ENCODE measurements around the gene SGSM2.

Gene SGSM2

GRCh38 chr17:2399572-2400473 is 62.5 kb downstream of the SGSM2 start:
- DNase-seq = peak; percentile 83

- DNase-seq = peak; percentile 15
Measured at GRCh38 chr17:2400474-2400866, 63.2 kb downstream of the SGSM2 start.

GRCh38 chr17:2400877-2401425 is 63.6 kb downstream of the SGSM2 start, which contains the start of gene MNT:
TSS of gene MNT (minus strand) at chr17:2401060. CDS start at chr17:2400712, 348 bp downstream.
- DNase-seq = peak; percentile 90

DNA sequence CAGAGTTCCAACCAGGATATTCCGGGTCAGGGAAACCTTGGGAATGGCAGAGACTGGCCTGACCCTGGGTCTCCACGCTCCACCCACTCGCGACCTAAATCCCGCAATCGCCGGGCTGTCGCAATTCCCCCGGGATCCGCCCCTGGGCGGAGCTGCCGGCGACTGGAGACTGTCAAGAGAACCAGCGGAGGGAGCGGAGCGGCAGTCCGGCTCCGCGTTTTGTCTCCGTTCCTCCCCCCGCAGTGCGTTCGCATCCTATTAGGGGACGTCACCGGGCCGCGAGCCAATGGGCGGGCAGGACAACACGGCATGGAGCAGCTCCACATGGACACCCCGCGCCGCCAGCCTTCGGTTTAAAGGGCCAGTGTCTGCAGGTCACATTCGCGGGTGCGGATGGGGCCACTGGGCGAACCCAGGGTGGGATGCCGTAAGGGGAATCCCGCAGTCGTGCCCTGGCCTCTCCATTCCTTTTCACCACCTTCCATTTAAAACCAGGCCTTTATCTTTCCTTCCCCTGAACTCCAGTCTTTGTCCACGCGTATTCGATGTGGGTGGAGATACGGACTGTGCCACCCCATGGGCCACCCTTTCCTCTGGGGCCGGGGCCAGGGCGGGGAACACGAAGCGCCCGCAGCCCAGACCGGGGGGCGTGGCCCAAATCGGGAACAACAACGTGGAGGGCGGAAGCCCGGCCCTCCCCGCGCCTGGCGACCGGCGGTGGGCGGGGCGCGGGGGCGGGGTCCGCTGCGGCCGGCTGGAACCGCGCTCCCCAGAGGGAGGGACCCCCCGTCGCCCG is 64.3 kb downstream of the SGSM2 start:
- DNase-seq = peak; percentile 99

DNA sequence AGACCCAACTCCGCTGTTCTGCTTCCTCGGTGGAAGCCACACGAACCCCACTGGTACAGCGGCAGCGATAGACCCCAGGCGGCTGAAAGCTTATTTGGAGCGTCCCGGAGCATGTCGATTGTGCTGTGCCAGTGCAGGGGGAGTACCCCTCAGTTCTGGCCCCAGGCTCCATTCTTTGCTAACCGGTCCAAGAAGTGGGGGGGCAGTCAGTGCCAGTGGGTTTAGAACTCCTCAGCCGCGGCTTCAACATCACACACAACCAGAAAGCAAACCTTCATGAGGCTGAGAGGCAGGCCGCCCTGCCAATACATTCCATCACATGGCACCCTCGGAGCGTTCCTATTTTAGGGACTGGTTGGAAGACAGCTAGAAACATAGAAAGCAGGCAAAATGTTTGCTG is 65.2 kb downstream of the SGSM2 start:
- DNase-seq = no peak

DNA sequence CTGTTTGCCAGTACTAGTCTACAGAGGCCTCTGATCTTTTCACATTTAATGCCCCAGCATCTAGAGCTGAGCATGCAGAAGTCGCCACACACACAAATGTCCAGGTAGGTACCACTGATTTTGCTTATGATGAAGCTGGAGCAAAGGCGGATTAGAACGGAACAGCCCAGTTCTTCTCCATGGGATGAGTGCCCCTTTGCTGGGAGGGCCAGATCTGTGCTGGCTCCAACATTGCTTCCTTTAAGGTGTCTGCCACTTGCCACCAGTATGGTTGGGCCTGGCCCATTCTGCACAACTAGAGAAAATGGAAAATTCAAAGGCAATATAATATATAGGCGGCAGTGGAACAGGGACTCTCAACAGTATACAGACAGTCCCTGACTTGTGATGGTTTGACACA is 65.7 kb downstream of the SGSM2 start:
- DNase-seq = no peak

- DNase-seq = no peak
Measured at GRCh38 chr17:2405247-2405926, 68.1 kb downstream of the SGSM2 start.

GRCh38 chr17:2406271-2406902 is 69.1 kb downstream of the SGSM2 start:
- DNase-seq = no peak

DNA sequence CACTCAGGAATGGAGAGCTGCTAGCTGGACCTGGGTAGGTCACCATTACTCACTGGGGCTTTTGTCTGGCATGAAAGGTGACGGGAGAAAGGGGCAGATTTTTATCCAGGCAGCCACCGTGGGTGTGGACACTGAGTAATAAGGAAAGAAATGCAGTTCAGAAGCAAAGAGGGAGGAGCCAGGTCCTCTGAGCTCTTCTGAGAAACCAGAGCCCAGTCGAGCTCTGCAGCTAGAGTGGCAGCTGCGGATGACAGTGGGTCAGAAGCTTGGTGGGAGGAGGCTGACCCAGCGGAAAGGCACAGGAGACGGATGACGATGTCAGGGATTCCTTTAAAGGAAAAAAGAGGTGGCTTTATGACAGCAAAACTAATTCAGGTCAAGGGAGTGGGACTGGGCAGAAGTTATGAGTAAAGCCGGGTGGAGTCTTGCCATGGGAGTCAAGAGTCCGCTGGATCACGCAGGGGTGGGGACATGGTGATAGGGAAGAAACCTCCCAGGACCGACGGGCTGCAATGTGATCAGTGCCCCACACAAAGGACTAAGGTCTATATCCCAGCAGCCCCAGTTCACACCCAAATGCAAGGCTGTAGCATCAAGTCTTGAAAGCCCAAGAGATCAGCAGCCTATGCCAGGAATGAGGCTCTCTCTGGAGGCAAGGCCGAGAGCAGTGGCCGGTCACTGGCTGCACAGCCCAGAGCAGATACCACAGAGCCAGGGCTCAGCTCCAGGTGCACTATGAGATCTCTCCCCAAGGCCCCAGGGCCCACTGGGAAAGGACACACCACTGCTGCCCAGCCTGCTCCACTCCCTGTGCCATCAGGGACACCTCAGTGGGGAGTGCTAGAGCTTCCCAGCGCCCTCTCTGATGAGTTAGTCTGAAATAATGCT is 69.8 kb downstream of the SGSM2 start:
- no peak for DNase-seq

GRCh38 chr17:2410951-2411350 is 73.7 kb downstream of the SGSM2 start:
- no peak for DNase-seq

- DNase-seq = peak; percentile 90
Measured at GRCh38 chr17:2412561-2413021, 75.3 kb downstream of the SGSM2 start.

DNA sequence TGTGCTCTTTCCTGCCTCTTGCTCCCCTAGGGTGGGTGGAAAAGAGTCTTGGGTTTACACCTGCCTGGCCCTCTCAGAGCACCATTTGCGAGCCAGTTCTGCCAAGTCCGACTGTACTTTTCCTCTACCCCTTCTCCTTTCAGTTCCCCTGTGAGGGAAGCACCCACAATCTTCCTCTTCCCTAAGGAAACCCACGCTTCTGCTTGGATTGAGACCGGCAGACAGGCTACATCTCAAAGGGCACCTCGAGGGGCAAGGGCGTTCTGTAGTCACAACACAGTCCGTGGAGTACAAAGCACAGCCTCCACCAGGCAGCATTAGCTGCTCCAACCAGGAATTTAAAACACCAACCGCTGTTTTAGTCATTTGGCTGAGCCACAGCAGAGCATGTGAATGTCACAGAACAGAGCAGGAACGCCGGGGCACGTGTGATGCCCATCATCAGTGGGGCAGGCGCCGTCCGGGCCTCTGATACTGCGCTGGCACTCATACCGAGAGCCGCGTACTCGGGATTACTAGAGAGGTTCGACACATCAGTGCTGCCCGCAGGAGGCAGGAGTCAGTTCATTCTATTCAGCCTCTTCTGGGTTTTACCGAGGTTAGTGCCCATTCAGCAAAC is 77.3 kb downstream of the SGSM2 start:
- DNase-seq = no peak

- DNase-seq = no peak
Measured at GRCh38 chr17:2415081-2415480, 77.8 kb downstream of the SGSM2 start.

DNA sequence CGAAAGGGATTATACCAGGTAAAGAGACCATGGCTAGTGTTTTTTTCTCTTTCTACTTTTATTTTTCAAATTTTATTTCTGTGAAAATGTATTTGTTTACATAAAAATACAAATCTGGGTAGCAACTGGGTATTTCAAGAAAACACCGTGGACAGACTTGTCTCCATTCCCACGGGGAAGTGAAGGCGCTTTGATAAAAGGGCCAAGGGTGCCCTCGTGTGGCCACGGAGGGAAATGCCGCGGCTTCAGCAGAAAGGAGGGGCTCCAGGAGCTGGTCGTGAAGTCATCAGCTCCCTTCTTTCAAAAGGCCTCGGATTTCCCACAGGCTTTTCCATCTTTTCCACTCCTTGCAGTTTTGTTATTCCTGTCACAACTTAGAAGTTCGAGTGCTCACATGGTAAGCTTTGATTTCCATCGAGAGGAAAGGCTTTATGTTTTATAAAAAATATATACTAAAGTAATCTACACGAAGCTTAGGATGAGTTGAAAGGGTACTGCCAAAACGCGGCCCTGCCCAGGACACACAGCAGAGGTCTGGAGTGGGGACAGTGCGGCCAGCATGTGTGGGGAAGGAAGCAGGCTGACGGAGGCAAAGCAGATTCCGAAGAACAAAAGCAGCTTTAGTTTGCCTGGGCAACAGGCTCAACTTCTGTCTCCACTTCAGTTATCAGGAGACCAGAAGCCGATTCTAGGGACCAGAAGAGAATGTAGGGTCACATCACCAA is 78.9 kb downstream of the SGSM2 start:
- DNase-seq = peak; percentile 88

DNA sequence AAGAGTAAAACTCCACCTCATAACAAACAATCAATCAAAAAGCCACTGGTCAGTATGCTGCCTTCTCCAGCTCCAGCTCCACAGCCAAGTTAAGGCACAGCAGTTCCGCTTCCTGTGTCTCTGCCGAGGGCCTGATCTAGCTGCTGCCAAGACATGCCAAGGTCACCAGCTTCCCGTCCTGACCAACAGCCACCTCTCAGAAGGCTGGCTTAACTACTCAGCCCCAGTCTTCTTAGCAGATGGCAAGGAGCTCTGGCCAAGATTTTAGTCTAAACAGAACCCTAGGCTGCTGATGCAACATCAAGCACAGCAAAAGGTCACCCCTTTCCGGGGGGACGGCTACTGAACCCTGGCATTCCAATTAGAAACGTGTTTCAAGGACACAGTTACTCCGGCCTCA is 81.3 kb downstream of the SGSM2 start:
- DNase-seq = no peak

DNA sequence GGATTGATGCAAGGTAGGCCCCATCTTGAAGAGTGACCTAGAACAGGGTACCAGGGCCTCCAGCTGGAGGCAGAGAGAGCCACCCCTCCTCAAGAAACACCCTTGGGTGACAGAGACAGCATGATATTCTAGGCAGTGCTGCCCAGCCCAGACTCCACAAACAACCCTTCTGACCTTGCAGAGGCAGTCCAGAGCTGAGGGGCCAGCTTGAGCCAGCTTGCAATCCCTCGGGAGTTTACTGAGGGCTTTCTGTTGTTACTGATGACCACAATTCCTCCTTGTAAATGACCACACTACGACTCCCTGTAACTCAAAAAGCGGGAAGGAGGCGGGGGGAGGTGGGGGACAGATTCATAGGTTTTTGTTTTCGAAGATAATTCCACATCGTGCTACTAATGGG is 82.2 kb downstream of the SGSM2 start:
- DNase-seq = no peak

DNA sequence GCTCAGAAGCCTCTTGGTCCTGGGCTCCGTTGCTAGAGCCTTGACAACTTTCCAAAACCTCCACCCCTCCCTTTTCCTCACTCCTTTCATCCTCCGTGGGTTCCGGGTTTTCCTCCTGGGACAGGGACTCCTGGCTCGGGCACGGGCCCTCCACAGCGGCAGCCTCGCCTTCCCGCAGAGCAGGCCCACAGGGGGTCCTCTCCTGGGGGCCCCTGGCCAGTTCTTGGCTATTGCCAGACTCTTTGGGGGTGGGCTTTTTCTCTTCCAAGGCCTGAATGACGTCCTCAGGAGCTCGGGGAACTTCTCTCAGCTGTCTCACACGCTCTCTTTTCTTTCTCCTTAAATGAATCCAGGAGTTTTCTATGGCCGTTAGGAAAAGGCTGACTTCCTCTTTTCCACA is 82.9 kb downstream of the SGSM2 start:
- DNase-seq = no peak

DNA sequence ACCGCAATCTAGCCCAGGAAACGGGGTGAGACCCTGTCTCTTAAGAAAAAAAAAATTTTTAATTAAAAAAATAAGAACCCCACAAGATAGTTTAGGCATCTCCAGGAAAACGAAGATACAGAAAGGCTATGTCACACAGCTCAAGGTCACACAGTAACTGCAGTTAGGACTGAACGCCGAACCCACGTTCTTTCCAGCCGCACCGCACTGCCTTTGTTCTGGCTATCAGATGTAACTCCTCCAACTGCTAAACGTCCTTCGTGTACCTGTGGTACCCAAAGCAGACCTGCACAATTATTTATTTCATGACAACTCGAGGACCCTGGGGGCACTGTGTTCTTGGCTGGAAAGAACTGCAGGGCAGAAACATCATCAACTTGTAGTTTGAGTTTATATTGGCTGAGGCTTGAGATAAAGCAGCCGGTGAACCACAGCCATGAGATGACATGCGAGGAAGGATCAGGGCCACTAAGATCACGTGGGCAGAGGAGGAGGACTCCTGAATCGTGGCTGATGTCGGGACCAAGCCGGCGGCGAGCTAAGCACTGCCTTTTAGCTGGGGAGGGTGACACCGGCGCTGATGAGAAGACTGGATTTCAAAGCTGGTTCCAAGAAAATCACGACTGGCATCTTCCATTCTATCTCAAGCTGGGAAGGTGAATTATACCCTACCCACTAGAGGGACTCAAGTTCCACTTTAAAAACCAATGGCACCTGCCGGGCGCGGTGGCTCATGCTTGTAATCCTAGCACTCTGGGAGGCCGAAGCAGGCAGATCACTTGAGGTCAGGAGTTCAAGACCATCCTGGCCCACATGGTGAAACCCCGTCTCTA is 84.2 kb downstream of the SGSM2 start:
- peak; percentile 49 for DNase-seq

DNA sequence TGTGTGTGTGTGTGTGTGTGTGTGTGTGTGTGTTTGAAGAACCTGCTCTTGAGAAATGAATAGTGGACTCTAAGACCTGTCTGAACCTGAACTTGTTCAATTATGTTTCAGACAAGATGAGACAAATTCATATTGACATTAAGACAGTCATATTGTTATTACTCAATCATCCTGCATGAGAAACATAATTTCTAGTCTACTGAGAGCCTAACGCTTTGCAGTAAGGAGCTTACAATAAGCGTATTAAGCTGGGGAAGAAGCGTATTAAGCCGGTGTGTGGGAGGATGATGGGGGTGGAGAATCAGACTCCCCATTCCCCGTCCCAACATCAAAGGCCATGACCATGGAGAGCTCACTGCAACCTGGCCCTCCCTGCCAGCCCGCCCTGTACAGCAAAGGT is 86.0 kb downstream of the SGSM2 start:
- no peak for DNase-seq
